Peyer's patch (tissue), 4 donors: Measurements from ENCODE around the gene CILP2. TPM values are rescaled to one million over a fixed set of nuclear protein-coding genes. Genes with fewer than 3 reads are reported as not detected.

ENCODE experiments used
- DNase-seq, 3 donors: peaks; one replicate each; pipeline ENCODE4 v3.0.0-alpha.2; 2017 to 2019
- H3K27ac ChIP-seq, 4 donors: fragments of 200-600 bp; sonication (generic); one replicate each; pipeline ENCODE4 v1.5.1; 2016 to 2019
- H3K27me3 ChIP-seq, 2 donors: fragments of 200-600 bp; sonication (generic); one replicate each; pipeline ENCODE4 v1.5.1; 2019
- H3K36me3 ChIP-seq, 3 donors: fragments of 200-600 bp; sonication (generic); one replicate each; pipeline ENCODE4 v1.5.1; 2016 to 2019
- H3K4me1 ChIP-seq, 4 donors: fragments of 200-600 bp; sonication (generic); one replicate each; pipeline ENCODE4 v1.5.1; 2016 to 2019
- H3K4me3 ChIP-seq, 4 donors: fragments of 200-600 bp; sonication (generic); 1 replicate in 3 of 4; 2 replicates in 1 of 4; pipeline ENCODE4 v1.5.1; 2016 to 2019; ENCODE audit warnings: mild to moderate bottlenecking in 1 of 4
- H3K9me3 ChIP-seq, 4 donors: fragments of 200-600 bp; sonication (generic); one replicate each; pipeline ENCODE4 v1.5.1; 2016 to 2019; ENCODE audit warnings: mild to moderate bottlenecking in 1 of 4
- CTCF ChIP-seq, 6 experiments: fragments of 450-650 bp in 4 of 6; fragments of 200-600 bp in 2 of 6; sonication (generic) in 1 of 6; IDR thresholded peaks; one replicate each; pipeline ENCODE4 v1.5.1; 2017 to 2019; ENCODE audit warnings: antibody characterized with exemption in 6 of 6, mild to moderate bottlenecking in 3 of 6, moderate library complexity in 1 of 6
- POLR2A ChIP-seq, 2 donors: fragments of 450-650 bp; IDR thresholded peaks; one replicate each; pipeline ENCODE4 v1.5.1; 2017; ENCODE audit warnings: antibody characterized with exemption in 2 of 2, mild to moderate bottlenecking in 2 of 2, moderate library complexity in 2 of 2
- total RNA-seq, 4 donors: library from RNA; depleted of rRNA; stranded (reverse); fragments of >200 nt; gene quantifications; one replicate each; pipeline ENCODE4 v1.1.0, GENCODE V29; 2016

Gene CILP2
- total RNA-seq, 4 donors from 2014 or later, result not detected

- H3K4me1 ChIP-seq, result no peaks in the 10 kb centered on the region
- H3K4me3 ChIP-seq, result no peak overlapping the region
- no peak overlapping the region for H3K27ac ChIP-seq
- H3K36me3 ChIP-seq, result peaks cover 0 to 98% (median 0%) of the 10 kb centered on the region in 3 donors
- TF ChIP-seq POLR2A (IDR thresholded peaks at IDR 0.05) (no peak), CTCF (IDR thresholded peaks at IDR 0.05) (no peak)
- no peaks in the 10 kb centered on the region for H3K9me3 ChIP-seq
- H3K27me3 ChIP-seq, result no peaks in the 10 kb centered on the region
- DNase-seq, result no peak
These were observed 35.1 kb upstream of the CILP2 start for GRCh38 chr19:19502808-19503602.

GRCh38 chr19:19504754-19505668 lies 33.1 kb upstream of the CILP2 start:
- Histone ChIP-seq H3K36me3 (peaks cover 0 to 79% (median 0%) of the 10 kb centered on the region in 3 donors), H3K4me3 (no peak overlapping the region), H3K9me3 (no peaks in the 10 kb centered on the region), H3K4me1 (no peaks in the 10 kb centered on the region), H3K27ac (no peak overlapping the region), H3K27me3 (no peaks in the 10 kb centered on the region)
- DNase-seq, result no peak
- no peak for TF ChIP-seq CTCF (IDR thresholded peaks at IDR 0.05)
- TF ChIP-seq POLR2A (IDR thresholded peaks at IDR 0.05), result no peak

- no peak for TF ChIP-seq POLR2A (IDR thresholded peaks at IDR 0.05)
- no peak for TF ChIP-seq CTCF (IDR thresholded peaks at IDR 0.05)
- Histone ChIP-seq H3K4me3 (no peak overlapping the region), H3K27ac (no peak overlapping the region), H3K27me3 (no peaks in the 10 kb centered on the region), H3K4me1 (no peaks in the 10 kb centered on the region), H3K9me3 (no peaks in the 10 kb centered on the region), H3K36me3 (peaks cover 0 to 71% (median 0%) of the 10 kb centered on the region in 3 donors)
- DNase-seq, result no peak
These were observed 32.3 kb upstream of the CILP2 start for GRCh38 chr19:19505669-19506326.

- Histone ChIP-seq H3K27me3 (no peaks in the 10 kb centered on the region), H3K4me3 (no peak overlapping the region), H3K9me3 (no peaks in the 10 kb centered on the region), H3K4me1 (no peaks in the 10 kb centered on the region), H3K27ac (no peak overlapping the region), H3K36me3 (peaks cover 0 to 63% (median 0%) of the 10 kb centered on the region in 3 donors)
- no peak for DNase-seq
- no peak for TF ChIP-seq CTCF (IDR thresholded peaks at IDR 0.05)
- no peak for TF ChIP-seq POLR2A (IDR thresholded peaks at IDR 0.05)
These were observed 31.5 kb upstream of the CILP2 start for GRCh38 chr19:19506592-19506991.

GRCh38 chr19:19507354-19507753 lies 30.7 kb upstream of the CILP2 start:
- H3K27ac ChIP-seq, result no peak overlapping the region
- H3K4me1 ChIP-seq, result no peaks in the 10 kb centered on the region
- no peak overlapping the region for H3K4me3 ChIP-seq
- no peak for DNase-seq
- no peaks in the 10 kb centered on the region for H3K27me3 ChIP-seq
- TF ChIP-seq CTCF (IDR thresholded peaks at IDR 0.05) (no peak), POLR2A (IDR thresholded peaks at IDR 0.05) (no peak)
- no peaks in the 10 kb centered on the region for H3K9me3 ChIP-seq
- H3K36me3 ChIP-seq, result peaks cover 0 to 55% (median 0%) of the 10 kb centered on the region in 3 donors
